ENCODE results near the gene SH2D7. TPM values are rescaled to one million over a fixed set of nuclear protein-coding genes. Genes with fewer than 3 reads are reported as not detected.

SH2D7 gene
- total RNA-seq, 1 experiment from 2014 or later = not detected

GRCh38 chr15:78147566-78147965 is 55.2 kb downstream of the SH2D7 start:
- Mint-ChIP-seq H3K9me3 (no peaks in the 10 kb centered on the region; a peak in 1 of 5 replicates), H3K4me1 (peaks cover 11 to 22% of the 10 kb centered on the region in 2 experiments), H3K27ac (no peak overlapping the region), H3K27me3 (ENCODE audit: low read depth) (peaks cover 2% of the 10 kb centered on the region; the same call in 1 of the 2 replicates), H3K4me3 (peak overlapping the region; percentile 50 to 57; a peak in 4 of 5 replicates), H3K36me3 (ENCODE audit: insufficient read depth in 1 of 3, low read depth in 3 of 3) (peaks cover 0 to 5% (median 1%) of the 10 kb centered on the region in 3 experiments; a peak in 2 of 7 replicates)
- H4K5ac ChIP-seq (ENCODE audit: insufficient read length, low read depth, low read length) = no peak overlapping the region
- no peak overlapping the region for H2BK15ac ChIP-seq (ENCODE audit: low read depth, low read length)
- no peak overlapping the region for H4K91ac ChIP-seq (ENCODE audit: insufficient read length, low read depth, low read length)
- H4K8ac ChIP-seq (replicated peaks; ENCODE audit: insufficient read length, low read depth, low read length) = no peak overlapping the region
- H2BK5ac ChIP-seq (ENCODE audit: insufficient read length, low read length) = no peak overlapping the region
- WGBS (ENCODE audit: extremely low coverage, insufficient read length, low lambda C conversion rate) = no CpG with 5 or more reads among the region's 6 CpGs
- H3K79me2 ChIP-seq (ENCODE audit: insufficient read depth, low read length) = no peaks in the 10 kb centered on the region
- H3K4me1 ChIP-seq (ENCODE audit: insufficient read depth, low read length) = no peaks in the 10 kb centered on the region
- H3K23ac ChIP-seq (ENCODE audit: insufficient read length, low read depth, low read length) = no peak overlapping the region
- H3K56ac ChIP-seq (ENCODE audit: insufficient read length, low read depth, low read length) = no peak overlapping the region
- no peaks in the 10 kb centered on the region for H3K79me1 ChIP-seq (ENCODE audit: insufficient read depth, low read depth, low read length, poor library complexity, severe bottlenecking)
- H3K23me2 ChIP-seq (ENCODE audit: insufficient read length, low read depth, low read length, poor library complexity, severe bottlenecking) = peaks cover 3% of the 10 kb centered on the region
- no peaks in the 10 kb centered on the region for H4K20me1 ChIP-seq (ENCODE audit: control insufficient read depth, insufficient read depth, insufficient read length)
- H2AK5ac ChIP-seq (ENCODE audit: insufficient read length, low read length) = no peak overlapping the region
- no peak overlapping the region for H3K27ac ChIP-seq (ENCODE audit: insufficient read length, low read depth, low read length)
- H3T11ph ChIP-seq (ENCODE audit: low read length) = no peak overlapping the region
- H3K9ac ChIP-seq (ENCODE audit: extremely low read depth, insufficient read length, low read length) = no peak overlapping the region
- no peak overlapping the region for H3K18ac ChIP-seq (ENCODE audit: insufficient read length, low read depth, low read length)
- H2AFZ ChIP-seq (ENCODE audit: low read length) = no peak overlapping the region
- no peaks in the 10 kb centered on the region; the same call in 1 of the 2 replicates for H3K27me3 ChIP-seq (ENCODE audit: insufficient read depth, low read length)
- no peak for TF ChIP-seq CTCF (conservative IDR thresholded peaks at IDR 0.05)
- no peak overlapping the region for H2BK120ac ChIP-seq (ENCODE audit: low read depth, low read length, poor library complexity, severe bottlenecking)
- H3K4me2 ChIP-seq (ENCODE audit: insufficient read depth, insufficient read length, low read length) = no peak overlapping the region
- no peak overlapping the region for H3K4ac ChIP-seq (ENCODE audit: low read depth, low read length)
- no peaks in the 10 kb centered on the region for H3K9me3 ChIP-seq (ENCODE audit: control insufficient read depth, low read depth, low read length)
- no peak for DNase-seq
- no peak overlapping the region for H2BK20ac ChIP-seq (ENCODE audit: low read depth, low read length, poor library complexity, severe bottlenecking)
- H2BK12ac ChIP-seq (ENCODE audit: insufficient read length, low read depth, low read length) = no peak overlapping the region
- no peak overlapping the region for H3K14ac ChIP-seq (ENCODE audit: insufficient read depth, low read length)
